PC-3 (cell line): ENCODE measurements around the gene NEDD4. TPM values are rescaled to one million over a fixed set of nuclear protein-coding genes. Genes with fewer than 3 reads are reported as not detected.

Source experiments
- ATAC-seq: fragments of 200-7000 bp; cut with Tn5 transposase; 2 replicates; pipeline ENCODE4 v1.9.1; 2020; ENCODE audit warnings: mild to moderate bottlenecking, moderate library complexity
- BruUV-seq: library from RNA; stranded (reverse); fragments of 400-500 nt; replicated peaks from 2 replicates; lab custom pipeline; 2021; lab: Mats Ljungman, UMichigan
- CTCF ChIA-PET: fragments of 300-600 bp; sonication (Branson Sonifier 250); formaldehyde crosslinking; loops from one replicate; lab custom pipeline; 2022; ENCODE audit warnings: antibody characterized with exemption; lab: Charles Lee
- POLR2A ChIA-PET: fragments of 300-600 bp; sonication (Branson Sonifier 250); formaldehyde crosslinking; loops from one replicate; lab custom pipeline; 2022; ENCODE audit warnings: antibody characterized with exemption; ENCODE audit not compliant: unreplicated experiment; lab: Charles Lee
- DNase-seq: peaks from one replicate; pipeline ENCODE4 v3.0.0-alpha.2; 2015
- H2AFZ ChIP-seq: fragments of 300-600 bp; sonication (generic); 2 replicates; pipeline ENCODE4 v1.6.0; 2016; ENCODE audit warnings: antibody characterized with exemption, low read length
- H3F3A ChIP-seq: fragments of 300-600 bp; sonication (generic); one replicate; pipeline ENCODE4 v1.6.0; 2017; ENCODE audit warnings: antibody characterized with exemption, low read length, control low read depth, mild to moderate bottlenecking; ENCODE audit not compliant: unreplicated experiment
- H3K27ac ChIP-seq: fragments of 300-600 bp; sonication (generic); 2 replicates; pipeline ENCODE4 v1.5.1; 2016; ENCODE audit warnings: mild to moderate bottlenecking, low read length
- H3K27me3 ChIP-seq: fragments of 300-600 bp; sonication (generic); 2 replicates; pipeline ENCODE4 v1.6.1; 2016; ENCODE audit warnings: low read length, mixed read lengths
- H3K36me3 ChIP-seq: fragments of 300-600 bp; sonication (generic); 2 replicates; pipeline ENCODE4 v1.6.1; 2016; ENCODE audit warnings: low read depth, mixed run types, low read length, mixed read lengths
- H3K4me1 ChIP-seq: fragments of 300-600 bp; sonication (generic); 2 replicates; pipeline ENCODE4 v1.5.1; 2016; ENCODE audit warnings: low read length; ENCODE audit not compliant: insufficient read depth
- H3K4me2 ChIP-seq: fragments of 300-600 bp; sonication (generic); 2 replicates; pipeline ENCODE4 v1.6.0; 2016; ENCODE audit warnings: low read length
- H3K4me3 ChIP-seq: fragments of 300-600 bp; sonication (generic); 2 replicates; pipeline ENCODE4 v1.5.1; 2016; ENCODE audit warnings: mild to moderate bottlenecking, low read length, mixed read lengths
- H3K79me2 ChIP-seq: fragments of 300-600 bp; sonication (generic); 2 replicates; pipeline ENCODE4 v1.6.1; 2017; ENCODE audit warnings: low read length, mixed read lengths
- H3K9ac ChIP-seq: fragments of 300-600 bp; sonication (generic); 2 replicates; pipeline ENCODE4 v1.6.0; 2016; ENCODE audit warnings: mild to moderate bottlenecking, low read length
- H3K9me2 ChIP-seq: fragments of 300-600 bp; sonication (generic); replicated peaks from 2 replicates; pipeline ENCODE4 v1.6.1; 2016; ENCODE audit warnings: mixed run types, low read length, mixed read lengths
- H3K9me3 ChIP-seq: fragments of 300-600 bp; sonication (generic); 2 replicates; pipeline ENCODE4 v1.6.1; 2016; ENCODE audit warnings: low read length, mixed read lengths
- H4K20me1 ChIP-seq: fragments of 300-600 bp; sonication (generic); 2 replicates; pipeline ENCODE4 v1.6.1; 2016; ENCODE audit warnings: low read length, mixed read lengths
- EZH2 ChIP-seq: fragments of 300-600 bp; sonication (generic); IDR thresholded peaks from one replicate; pipeline ENCODE4 v1.6.1; 2017; ENCODE audit warnings: antibody characterized with exemption, mild to moderate bottlenecking, low read length; ENCODE audit not compliant: unreplicated experiment
- EZH2phosphoT487 ChIP-seq: fragments of 300-600 bp; sonication (generic); IDR thresholded peaks from 2 replicates; pipeline ENCODE4 v1.6.1; 2018; ENCODE audit warnings: mild to moderate bottlenecking, antibody characterized with exemption, low read length, borderline replicate concordance
- intact Hi-C: fragments of 100-400 bp; cut with micrococcal nuclease; formaldehyde crosslinking; loops from 2 replicates; pipeline ENCODE4 v1.9.0; 2023
- total RNA-seq: library from RNA; depleted of rRNA; stranded (reverse); fragments of >200 nt; gene quantifications from 2 replicates; pipeline ENCODE4 v1.2.3, GENCODE V29; 2014
- TF ChIP-seq, protein P1 (sequence below): fragments of 300-600 bp; sonication (generic); conservative IDR thresholded peaks from 2 replicates; pipeline ENCODE4 v1.5.1; 2017; ENCODE audit warnings: antibody characterized with exemption, low read depth, mild to moderate bottlenecking, low read length

NEDD4 gene
- total RNA-seq, 1 experiment from 2014 or later = 9.6 TPM

DNA sequence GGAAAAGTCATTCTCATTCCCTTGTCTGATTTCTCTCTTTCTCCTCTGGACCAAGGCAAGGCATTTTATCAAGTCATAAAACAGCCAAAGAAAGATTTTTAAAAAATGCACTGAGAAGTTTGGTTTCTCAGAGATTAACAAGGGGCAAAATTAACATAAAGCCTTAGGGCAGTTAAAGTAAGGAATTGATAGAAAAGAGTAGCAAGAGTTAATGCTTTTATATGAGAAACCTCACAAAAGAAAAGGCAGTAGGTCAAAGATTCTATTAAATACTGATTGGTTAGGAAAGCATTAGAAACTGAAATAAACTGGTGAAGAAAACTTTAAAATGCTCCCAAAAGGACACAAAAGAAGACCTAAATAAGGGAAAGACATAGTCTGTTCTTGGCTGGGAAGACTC is 129.5 kb downstream of the NEDD4 start:
- Histone ChIP-seq H3K9ac (no peak overlapping the region), H3K9me3 (no peaks in the 10 kb centered on the region), H3K79me2 (no peaks in the 10 kb centered on the region), H3K4me3 (no peak overlapping the region), H3K4me1 (peaks cover 5% of the 10 kb centered on the region), H3F3A (no peaks in the 10 kb centered on the region), H3K27me3 (no peaks in the 10 kb centered on the region), H3K36me3 (no peaks in the 10 kb centered on the region), H3K9me2 (no peaks in the 10 kb centered on the region), H4K20me1 (no peaks in the 10 kb centered on the region), H3K4me2 (no peak overlapping the region), H3K27ac (no peak overlapping the region), H2AFZ (no peak overlapping the region)
- intact Hi-C loops = no loop called here
- CTCF ChIA-PET = no interaction called here
- TF ChIP-seq, protein P1, sequence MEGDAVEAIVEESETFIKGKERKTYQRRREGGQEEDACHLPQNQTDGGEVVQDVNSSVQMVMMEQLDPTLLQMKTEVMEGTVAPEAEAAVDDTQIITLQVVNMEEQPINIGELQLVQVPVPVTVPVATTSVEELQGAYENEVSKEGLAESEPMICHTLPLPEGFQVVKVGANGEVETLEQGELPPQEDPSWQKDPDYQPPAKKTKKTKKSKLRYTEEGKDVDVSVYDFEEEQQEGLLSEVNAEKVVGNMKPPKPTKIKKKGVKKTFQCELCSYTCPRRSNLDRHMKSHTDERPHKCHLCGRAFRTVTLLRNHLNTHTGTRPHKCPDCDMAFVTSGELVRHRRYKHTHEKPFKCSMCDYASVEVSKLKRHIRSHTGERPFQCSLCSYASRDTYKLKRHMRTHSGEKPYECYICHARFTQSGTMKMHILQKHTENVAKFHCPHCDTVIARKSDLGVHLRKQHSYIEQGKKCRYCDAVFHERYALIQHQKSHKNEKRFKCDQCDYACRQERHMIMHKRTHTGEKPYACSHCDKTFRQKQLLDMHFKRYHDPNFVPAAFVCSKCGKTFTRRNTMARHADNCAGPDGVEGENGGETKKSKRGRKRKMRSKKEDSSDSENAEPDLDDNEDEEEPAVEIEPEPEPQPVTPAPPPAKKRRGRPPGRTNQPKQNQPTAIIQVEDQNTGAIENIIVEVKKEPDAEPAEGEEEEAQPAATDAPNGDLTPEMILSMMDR = no peak
- TF ChIP-seq EZH2phosphoT487 (no peak), EZH2 (no peak)
- DNase-seq (no peak), ATAC-seq (no peak)
- BruUV-seq = no TSS peak
- POLR2A ChIA-PET = no interaction called here

DNA sequence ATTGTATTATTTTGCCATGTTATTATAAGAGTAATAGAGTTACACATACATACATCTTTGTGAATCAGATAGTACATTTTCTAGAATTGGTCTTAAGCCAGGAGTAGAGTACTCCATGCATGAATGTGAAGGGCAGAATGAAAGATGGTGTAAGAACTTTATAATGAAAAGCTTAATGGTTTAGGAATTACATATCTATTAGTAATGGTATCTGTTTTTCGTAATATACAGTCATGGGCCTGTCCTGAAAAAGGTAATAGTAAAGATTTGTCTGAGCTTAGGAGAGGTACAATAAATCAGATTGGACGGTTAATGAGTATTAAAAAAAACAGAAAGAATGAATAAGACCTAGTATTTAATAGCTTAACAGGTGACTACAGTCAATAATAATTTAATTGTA is 132.3 kb downstream of the NEDD4 start:
- DNase-seq (no peak), ATAC-seq (no peak)
- no peaks in the 10 kb centered on the region for H3K9me3 ChIP-seq
- H3F3A ChIP-seq = no peaks in the 10 kb centered on the region
- intact Hi-C loops = no loop called here
- H3K4me1 ChIP-seq = no peaks in the 10 kb centered on the region
- H3K4me3 ChIP-seq = no peak overlapping the region
- no peaks in the 10 kb centered on the region for H3K27me3 ChIP-seq
- BruUV-seq = no TSS peak
- H4K20me1 ChIP-seq = no peaks in the 10 kb centered on the region
- no peaks in the 10 kb centered on the region for H3K36me3 ChIP-seq
- no peaks in the 10 kb centered on the region for H3K79me2 ChIP-seq
- no peak overlapping the region for H3K4me2 ChIP-seq
- no peak overlapping the region for H3K9ac ChIP-seq
- no peak overlapping the region for H2AFZ ChIP-seq
- H3K9me2 ChIP-seq = no peaks in the 10 kb centered on the region
- H3K27ac ChIP-seq = no peak overlapping the region
- ChIA-PET CTCF (no interaction called here), POLR2A (no interaction called here)
- TF ChIP-seq EZH2phosphoT487 (no peak), EZH2 (no peak)
- TF ChIP-seq, protein P1 = no peak

DNA sequence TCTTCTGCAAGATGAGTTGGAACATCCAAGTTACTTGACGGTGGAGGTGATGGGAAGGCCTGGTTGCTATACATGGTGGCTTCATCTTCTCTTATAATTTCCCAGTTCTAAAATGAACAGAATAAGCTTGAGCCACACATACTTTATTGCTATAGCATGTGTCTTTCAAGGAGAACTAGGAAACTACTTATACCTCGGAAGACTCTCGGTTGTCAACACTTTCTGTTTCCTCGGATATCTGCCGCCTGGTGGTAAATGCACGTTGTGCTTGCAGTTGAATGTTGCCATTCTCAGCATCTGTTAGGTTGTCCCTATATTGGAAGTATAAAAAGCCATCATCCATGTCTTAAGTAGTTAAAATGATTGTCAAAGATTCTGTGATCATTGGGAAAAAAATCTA is 132.9 kb downstream of the NEDD4 start:
- Histone ChIP-seq H3K9me2 (no peaks in the 10 kb centered on the region), H3K27ac (no peak overlapping the region), H3K4me3 (no peak overlapping the region), H3K9ac (no peak overlapping the region), H3K79me2 (no peaks in the 10 kb centered on the region), H2AFZ (no peak overlapping the region), H3F3A (no peaks in the 10 kb centered on the region), H3K36me3 (no peaks in the 10 kb centered on the region), H3K4me2 (no peak overlapping the region), H3K9me3 (no peaks in the 10 kb centered on the region), H4K20me1 (no peaks in the 10 kb centered on the region), H3K27me3 (no peaks in the 10 kb centered on the region), H3K4me1 (no peaks in the 10 kb centered on the region)
- intact Hi-C loops = no loop called here
- ChIA-PET POLR2A (no interaction called here), CTCF (no interaction called here)
- BruUV-seq = no TSS peak
- no peak for TF ChIP-seq EZH2
- TF ChIP-seq EZH2phosphoT487 = no peak
- TF ChIP-seq, protein P1 = no peak
- ATAC-seq (no peak), DNase-seq (no peak)
